ENCODE results near the gene SH3YL1. TPM values are rescaled to one million over a fixed set of nuclear protein-coding genes. Genes with fewer than 3 reads are reported as not detected.

The SH3YL1 gene
- polyA plus RNA-seq, 2 of the 4 experiments (the other 2 are of a cell fraction) = 12.8 to 23.9 TPM

- TF ChIP-seq HMGXB4 (CRISPR knock-in tag; IDR thresholded peaks at IDR 0.05; ENCODE audit: borderline replicate concordance) (no peak), HEYL (CRISPR knock-in tag; IDR thresholded peaks at IDR 0.05) (no peak), BHLHE40 (IDR thresholded peaks at IDR 0.05; ENCODE audit: low read depth, low read length) (no peak), HES2 (IDR thresholded peaks at IDR 0.05) (no peak), CBX2 (IDR thresholded peaks at IDR 0.05; ENCODE audit: borderline replicate concordance, low read depth) (no peak), NFE2L2 (conservative IDR thresholded peaks at IDR 0.05; ENCODE audit: low read length) (no peak), USF2 (IDR thresholded peaks at IDR 0.05) (no peak), CHD4 (IDR thresholded peaks at IDR 0.05; ENCODE audit: borderline replicate concordance) (no peak)
Observed at GRCh38 chr2:202945-203344, 60.9 kb downstream of the SH3YL1 start (continued).

- DNase-seq (ENCODE audit: low read depth in 1 of 2, low spot score in 1 of 2) (no peak), FAIRE-seq (no peak), ATAC-seq (no peak)
- 37% methylated on average over 9 of the region's 9 CpGs for WGBS (ENCODE audit: missing lambda C conversion rate)
- Histone ChIP-seq H3K4me3 (no peak overlapping the region), H3K9me3 (peaks cover 13% of the 10 kb centered on the region; the same call in 2 of the 3 replicates), H3K4me2 (no peak overlapping the region), H3K4me1 (no peaks in the 10 kb centered on the region), H3K27ac (no peak overlapping the region)
- CTCF ChIA-PET = no interaction called here
- POLR2A ChIA-PET = no interaction called here
- TF ChIP-seq SREBF2 (IDR thresholded peaks at IDR 0.05) (no peak), NFE2L2 (conservative IDR thresholded peaks at IDR 0.05; ENCODE audit: low read length) (no peak), EHMT2 (IDR thresholded peaks at IDR 0.05; ENCODE audit: low read depth) (no peak), BHLHE40 (IDR thresholded peaks at IDR 0.05; ENCODE audit: low read depth, low read length) (no peak), RNF2 (IDR thresholded peaks at IDR 0.05; ENCODE audit: borderline replicate concordance, low read depth) (no peak), ATOH8 (CRISPR knock-in tag; IDR thresholded peaks at IDR 0.05; ENCODE audit: low read depth) (no peak), POLR2AphosphoS2 (conservative IDR thresholded peaks at IDR 0.05; ENCODE audit: low read length) (no peak), BCL3 (IDR thresholded peaks at IDR 0.05) (no peak), KDM1A (IDR thresholded peaks at IDR 0.05; ENCODE audit: low read depth) (no peak), USF2 (IDR thresholded peaks at IDR 0.05) (no peak), HES2 (IDR thresholded peaks at IDR 0.05) (no peak), PBX3 (IDR thresholded peaks at IDR 0.05) (no peak), NR3C1 (IDR thresholded peaks at IDR 0.05) (no peak), CTCF (IDR thresholded peaks at IDR 0.05) (no peak), JUNB (IDR thresholded peaks at IDR 0.05) (no peak), PHF8 (IDR thresholded peaks at IDR 0.05; ENCODE audit: borderline replicate concordance, low read depth) (no peak), HOXB13 (CRISPR knock-in tag; IDR thresholded peaks at IDR 0.05; ENCODE audit: low read depth) (no peak), ZC3H11A (IDR thresholded peaks at IDR 0.05) (no peak), NPAS2 (CRISPR knock-in tag; IDR thresholded peaks at IDR 0.05; ENCODE audit: borderline replicate concordance) (no peak), ZSCAN20 (CRISPR knock-in tag; IDR thresholded peaks at IDR 0.05) (no peak)
Observed at GRCh38 chr2:201648-202433, 62.0 kb downstream of the SH3YL1 start.
